ENCODE data around the gene MYO16. TPM values are rescaled to one million over a fixed set of nuclear protein-coding genes. Genes with fewer than 3 reads are reported as not detected.
A peak's percentile ranks its signal among the peaks of the same experiment; 100 is the strongest.

The MYO16 gene
- total RNA-seq, 6 experiments from 2014 or later: not detected

DNA sequence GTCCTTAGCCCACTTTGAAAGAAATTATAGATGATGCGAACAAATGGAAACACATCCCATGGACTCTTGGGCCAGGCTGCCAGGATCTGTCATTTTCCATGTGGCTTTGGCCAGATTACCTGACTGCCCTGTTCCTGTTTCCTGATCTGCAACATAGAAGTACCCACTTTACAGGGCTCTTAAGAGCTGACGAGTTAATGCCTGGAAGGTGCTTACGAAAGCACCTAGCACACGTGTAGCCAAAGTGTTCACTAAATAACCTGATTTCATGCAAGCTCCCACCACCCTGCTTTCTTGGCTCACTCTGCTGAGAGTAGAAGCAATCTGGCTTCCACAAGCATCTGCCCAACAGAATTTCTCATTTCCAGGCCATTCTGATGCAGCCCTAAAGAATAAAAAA is 575.2 kb downstream of the MYO16 start:
- Mint-ChIP-seq H3K36me3 (ENCODE audit: low read depth) (no peaks in the 10 kb centered on the region), H3K4me1 (ENCODE audit: low read depth) (peaks cover 48% of the 10 kb centered on the region), H3K4me3 (no peak overlapping the region), H3K27me3 (ENCODE audit: insufficient read depth) (peaks cover 1% of the 10 kb centered on the region; the same call in 1 of the 2 replicates), H3K27ac (no peak overlapping the region; the same call in 1 of the 2 replicates), H3K9me3 (no peaks in the 10 kb centered on the region)
- DNase-seq: no peak
- TF ChIP-seq, protein P1, sequence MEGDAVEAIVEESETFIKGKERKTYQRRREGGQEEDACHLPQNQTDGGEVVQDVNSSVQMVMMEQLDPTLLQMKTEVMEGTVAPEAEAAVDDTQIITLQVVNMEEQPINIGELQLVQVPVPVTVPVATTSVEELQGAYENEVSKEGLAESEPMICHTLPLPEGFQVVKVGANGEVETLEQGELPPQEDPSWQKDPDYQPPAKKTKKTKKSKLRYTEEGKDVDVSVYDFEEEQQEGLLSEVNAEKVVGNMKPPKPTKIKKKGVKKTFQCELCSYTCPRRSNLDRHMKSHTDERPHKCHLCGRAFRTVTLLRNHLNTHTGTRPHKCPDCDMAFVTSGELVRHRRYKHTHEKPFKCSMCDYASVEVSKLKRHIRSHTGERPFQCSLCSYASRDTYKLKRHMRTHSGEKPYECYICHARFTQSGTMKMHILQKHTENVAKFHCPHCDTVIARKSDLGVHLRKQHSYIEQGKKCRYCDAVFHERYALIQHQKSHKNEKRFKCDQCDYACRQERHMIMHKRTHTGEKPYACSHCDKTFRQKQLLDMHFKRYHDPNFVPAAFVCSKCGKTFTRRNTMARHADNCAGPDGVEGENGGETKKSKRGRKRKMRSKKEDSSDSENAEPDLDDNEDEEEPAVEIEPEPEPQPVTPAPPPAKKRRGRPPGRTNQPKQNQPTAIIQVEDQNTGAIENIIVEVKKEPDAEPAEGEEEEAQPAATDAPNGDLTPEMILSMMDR (IDR thresholded peaks at IDR 0.05): no peak

DNA sequence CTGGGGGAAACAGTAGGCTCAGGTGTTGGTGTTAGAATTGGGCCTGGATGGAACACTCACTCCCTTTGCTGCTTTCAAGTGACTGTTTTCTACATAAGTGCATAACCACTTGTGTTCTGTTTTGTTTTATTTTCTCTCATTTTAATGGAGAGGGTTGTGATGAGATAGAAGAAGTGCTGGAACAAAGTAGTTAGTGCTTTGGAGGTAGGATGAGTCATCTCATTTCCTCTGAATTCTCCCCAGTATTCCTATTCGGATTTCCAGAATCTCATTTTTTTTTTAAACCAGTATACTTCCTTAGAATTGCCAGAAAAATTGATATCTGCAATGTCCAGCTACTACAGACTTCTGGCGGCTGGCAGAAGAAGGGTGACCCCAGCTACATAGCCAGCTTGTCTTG is 575.9 kb downstream of the MYO16 start:
- DNase-seq: peak; percentile 5
- H3K36me3 Mint-ChIP-seq (ENCODE audit: low read depth): no peaks in the 10 kb centered on the region
- peak overlapping the region; percentile 1; the same call in 1 of the 2 replicates for H3K27ac Mint-ChIP-seq
- TF ChIP-seq, protein P1 (IDR thresholded peaks at IDR 0.05): no peak
- peaks cover 41% of the 10 kb centered on the region for H3K4me1 Mint-ChIP-seq (ENCODE audit: low read depth)
- peaks cover 1% of the 10 kb centered on the region; the same call in 1 of the 2 replicates for H3K27me3 Mint-ChIP-seq (ENCODE audit: insufficient read depth)
- H3K4me3 Mint-ChIP-seq: no peak overlapping the region
- no peaks in the 10 kb centered on the region for H3K9me3 Mint-ChIP-seq

DNA sequence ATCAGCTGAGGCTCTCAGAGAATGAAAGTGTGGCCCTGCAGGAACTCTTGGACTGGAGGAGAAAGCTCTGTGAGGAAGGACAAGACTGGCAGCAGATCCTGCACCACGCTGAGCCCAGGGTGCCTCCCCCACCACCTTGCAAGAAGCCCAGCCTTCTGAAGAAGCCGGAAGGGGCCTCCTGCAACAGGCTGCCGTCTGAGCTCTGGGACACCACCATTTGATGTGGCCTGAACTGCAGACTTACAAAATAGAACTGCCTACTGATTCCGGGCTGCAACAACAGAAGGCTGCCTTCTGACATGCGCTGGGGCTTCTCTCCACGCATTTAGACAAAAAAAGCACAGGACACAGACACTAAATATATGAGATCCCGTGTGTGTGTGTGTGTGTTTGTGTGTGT is 577.2 kb downstream of the MYO16 start:
- Mint-ChIP-seq H3K4me3 (no peak overlapping the region), H3K27ac (no peak overlapping the region), H3K4me1 (ENCODE audit: low read depth) (peaks cover 42% of the 10 kb centered on the region), H3K9me3 (no peaks in the 10 kb centered on the region), H3K27me3 (ENCODE audit: insufficient read depth) (peaks cover 1% of the 10 kb centered on the region; the same call in 1 of the 2 replicates), H3K36me3 (ENCODE audit: low read depth) (no peaks in the 10 kb centered on the region)
- TF ChIP-seq, protein P1 (IDR thresholded peaks at IDR 0.05): no peak
- DNase-seq: no peak

DNA sequence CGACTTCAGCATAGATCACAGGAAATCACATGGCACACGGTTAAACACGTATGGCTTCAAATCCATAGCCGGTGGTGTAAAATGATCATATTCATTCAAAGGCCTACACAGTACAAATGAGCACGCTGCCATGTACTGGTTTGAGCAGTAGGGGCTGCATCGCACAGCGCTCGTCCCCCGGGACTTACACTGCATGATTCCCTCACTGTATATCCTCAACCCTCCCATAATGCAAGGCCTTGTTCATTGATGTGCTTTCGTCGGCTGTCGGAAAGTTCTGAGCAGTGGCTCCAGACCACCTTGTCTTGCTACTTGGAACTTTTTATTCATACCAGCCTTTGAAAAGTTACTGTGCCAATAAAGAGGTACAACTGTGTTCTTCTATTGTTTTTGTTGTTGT is 578.2 kb downstream of the MYO16 start:
- Mint-ChIP-seq H3K27me3 (ENCODE audit: insufficient read depth) (peaks cover 1% of the 10 kb centered on the region; the same call in 1 of the 2 replicates), H3K9me3 (no peaks in the 10 kb centered on the region), H3K27ac (no peak overlapping the region), H3K36me3 (ENCODE audit: low read depth) (no peaks in the 10 kb centered on the region), H3K4me1 (ENCODE audit: low read depth) (peaks cover 50% of the 10 kb centered on the region), H3K4me3 (no peak overlapping the region)
- TF ChIP-seq, protein P1 (IDR thresholded peaks at IDR 0.05): no peak
- no peak for DNase-seq

DNA sequence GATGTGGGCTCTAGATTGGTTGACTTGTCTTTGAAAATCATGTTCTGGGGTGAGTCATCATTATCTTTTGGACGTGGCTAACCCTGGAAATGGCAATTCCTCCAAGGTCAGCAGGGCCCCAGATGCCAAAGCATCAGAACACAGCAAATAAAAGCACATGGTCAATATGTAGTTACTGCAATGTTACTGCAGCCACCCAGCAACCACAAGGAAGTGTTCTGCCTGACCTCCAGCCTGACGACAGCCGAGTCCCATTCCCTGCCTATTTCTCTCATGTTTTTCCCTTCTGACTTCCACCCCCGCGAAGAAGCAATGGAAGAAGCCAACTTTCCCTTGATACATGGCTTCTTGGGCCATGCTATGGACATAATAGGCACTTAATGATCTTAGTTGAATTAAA is 579.1 kb downstream of the MYO16 start:
- peaks cover 45% of the 10 kb centered on the region for H3K4me1 Mint-ChIP-seq (ENCODE audit: low read depth)
- DNase-seq: no peak
- no peak overlapping the region for H3K27ac Mint-ChIP-seq
- peaks cover 1% of the 10 kb centered on the region; the same call in 1 of the 2 replicates for H3K27me3 Mint-ChIP-seq (ENCODE audit: insufficient read depth)
- H3K36me3 Mint-ChIP-seq (ENCODE audit: low read depth): no peaks in the 10 kb centered on the region
- TF ChIP-seq, protein P1 (IDR thresholded peaks at IDR 0.05): no peak
- H3K4me3 Mint-ChIP-seq: no peak overlapping the region
- no peaks in the 10 kb centered on the region for H3K9me3 Mint-ChIP-seq

DNA sequence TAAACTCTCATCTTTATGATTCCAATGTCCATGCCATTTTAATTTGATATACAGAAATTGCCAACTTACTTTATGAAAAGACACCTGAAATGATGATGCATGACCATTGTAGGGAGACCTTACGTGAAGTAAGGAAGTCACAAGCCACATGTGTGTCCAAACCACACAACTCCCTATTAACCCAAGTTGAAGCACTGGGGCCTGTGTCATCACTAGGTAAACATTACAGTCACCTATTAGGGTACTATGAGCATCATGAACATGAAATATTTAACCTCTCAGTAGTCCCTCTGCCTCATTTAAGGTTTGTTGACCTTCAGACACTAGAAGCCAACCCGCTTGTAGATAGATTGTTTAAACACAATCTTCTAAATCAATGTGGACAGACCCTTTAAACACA is 580.1 kb downstream of the MYO16 start:
- Mint-ChIP-seq H3K4me3 (no peak overlapping the region), H3K4me1 (ENCODE audit: low read depth) (peaks cover 46% of the 10 kb centered on the region), H3K36me3 (ENCODE audit: low read depth) (no peaks in the 10 kb centered on the region), H3K9me3 (no peaks in the 10 kb centered on the region), H3K27ac (no peak overlapping the region), H3K27me3 (ENCODE audit: insufficient read depth) (peaks cover 1% of the 10 kb centered on the region; the same call in 1 of the 2 replicates)
- TF ChIP-seq, protein P1 (IDR thresholded peaks at IDR 0.05): no peak
- no peak for DNase-seq

Data from HFFc6 (cell line).